CD14-positive monocyte (primary cell): Measurements from ENCODE around the gene ARFGAP3. TPM values are rescaled to one million over a fixed set of nuclear protein-coding genes. Genes with fewer than 3 reads are reported as not detected.

ENCODE experiments used
- DNase-seq, 3 donors: peaks; one replicate each; pipeline ENCODE4 v3.0.0-alpha.2; 2011 to 2022
- H2AFZ ChIP-seq: 2 replicates; pipeline ENCODE4 v1.6.0; 2012; ENCODE audit warnings: mild to moderate bottlenecking, low read depth, low read length, inconsistent platforms; ENCODE audit not compliant: insufficient read depth, poor library complexity, severe bottlenecking
- H3K27ac ChIP-seq, 2 donors: 1 replicate in 1 of 2; 2 replicates in 1 of 2; pipeline ENCODE4 v1.5.1; 2012 to 2013; ENCODE audit warnings: low read length in 2 of 2, control low read depth in 1 of 2, inconsistent platforms in 1 of 2, low read depth in 1 of 2, mild to moderate bottlenecking in 1 of 2
- H3K27me3 ChIP-seq, 2 donors: one replicate each; pipeline versions ENCODE4 v1.6.0 to v1.6.1; 2011 to 2013; ENCODE audit warnings: low read length in 2 of 2; ENCODE audit not compliant: control insufficient read depth in 2 of 2, insufficient read depth in 2 of 2
- H3K36me3 ChIP-seq, 2 donors: replicated peaks in 1 of 2; 1 replicate in 1 of 2; 2 replicates in 1 of 2; pipeline versions ENCODE4 v1.5.1 to v1.6.1; 2012 to 2013; ENCODE audit warnings: low read length in 2 of 2, control low read depth in 1 of 2, inconsistent platforms in 1 of 2, mild to moderate bottlenecking in 1 of 2; ENCODE audit not compliant: insufficient read depth in 2 of 2, control insufficient read depth in 1 of 2
- H3K4me1 ChIP-seq, 2 donors: 1 replicate in 1 of 2; 2 replicates in 1 of 2; pipeline versions ENCODE4 v1.5.1 to v1.6.1; 2012 to 2013; ENCODE audit warnings: low read length in 2 of 2, control low read depth in 1 of 2, inconsistent platforms in 1 of 2, mild to moderate bottlenecking in 1 of 2, moderate library complexity in 1 of 2; ENCODE audit not compliant: insufficient read depth in 2 of 2, control insufficient read depth in 1 of 2
- H3K4me2 ChIP-seq: replicated peaks from 2 replicates; pipeline ENCODE3; 2012; ENCODE audit warnings: low read length, moderate library complexity, mild to moderate bottlenecking; ENCODE audit not compliant: poor library complexity, severe bottlenecking; ENCODE audit errors: extremely low read depth
- H3K4me3 ChIP-seq, 3 experiments: fragments of 200-600 bp in 1 of 3; sonication (generic) in 1 of 3; replicated peaks in 1 of 3; 1 replicate in 2 of 3; 2 replicates in 1 of 3; pipeline ENCODE4 v1.5.1; 2011 to 2013; ENCODE audit warnings: low read length in 3 of 3, mild to moderate bottlenecking in 3 of 3, control low read depth in 2 of 3, low read depth in 2 of 3, inconsistent platforms in 1 of 3, moderate library complexity in 1 of 3
- H3K79me2 ChIP-seq: 2 replicates; pipeline ENCODE4 v1.6.0; 2012; ENCODE audit warnings: mild to moderate bottlenecking, control low read depth, inconsistent platforms, low read length, moderate library complexity; ENCODE audit not compliant: insufficient read depth
- H3K9ac ChIP-seq: 2 replicates; pipeline ENCODE4 v1.6.0; 2017; ENCODE audit warnings: low read length, mild to moderate bottlenecking; ENCODE audit not compliant: insufficient read depth, poor library complexity, severe bottlenecking
- H3K9me3 ChIP-seq, 2 donors: replicated peaks in 1 of 2; 1 replicate in 1 of 2; 2 replicates in 1 of 2; pipeline versions ENCODE4 v1.5.1 to v1.6.1; 2012 to 2013; ENCODE audit warnings: low read length in 2 of 2, control low read depth in 1 of 2; ENCODE audit not compliant: control insufficient read depth in 1 of 2, insufficient read depth in 1 of 2
- H4K20me1 ChIP-seq: 2 replicates; pipeline ENCODE4 v1.6.0; 2012; ENCODE audit warnings: mild to moderate bottlenecking, low read length, control low read depth, moderate library complexity; ENCODE audit not compliant: insufficient read depth
- H3K27ac Mint-ChIP-seq, 7 donors: one replicate each; pipeline ENCODE4 v1.8.0; 2020; ENCODE audit warnings: mild to moderate bottlenecking in 7 of 7, mixed read lengths in 7 of 7, moderate library complexity in 6 of 7, inconsistent platforms in 2 of 7
- H3K27me3 Mint-ChIP-seq, 3 donors: one replicate each; pipeline ENCODE4 v1.8.0; 2021 to 2022; ENCODE audit warnings: low read depth in 3 of 3, mild to moderate bottlenecking in 3 of 3, mixed read lengths in 3 of 3, moderate library complexity in 3 of 3, inconsistent platforms in 1 of 3
- H3K36me3 Mint-ChIP-seq, 2 donors: one replicate each; pipeline ENCODE4 v1.8.0; 2020; ENCODE audit warnings: mixed read lengths in 2 of 2, inconsistent platforms in 1 of 2, mild to moderate bottlenecking in 1 of 2
- H3K4me1 Mint-ChIP-seq: one replicate; pipeline ENCODE4 v1.8.0; 2020; ENCODE audit warnings: mild to moderate bottlenecking, mixed read lengths
- H3K4me3 Mint-ChIP-seq, 2 donors: one replicate each; pipeline ENCODE4 v1.8.0; 2020; ENCODE audit warnings: mild to moderate bottlenecking in 2 of 2, mixed read lengths in 2 of 2, moderate library complexity in 1 of 2
- H3K9me3 Mint-ChIP-seq, 7 donors: one replicate each; pipeline ENCODE4 v1.8.0; 2020 to 2022; ENCODE audit warnings: mixed read lengths in 7 of 7, mild to moderate bottlenecking in 6 of 7, moderate library complexity in 6 of 7, inconsistent platforms in 2 of 7
- WGBS: methylation state at CpG from one replicate; pipeline ENCODE4 v1.1.5; 2013; ENCODE audit warnings: missing lambda C conversion rate; ENCODE audit not compliant: insufficient coverage; 5-methylcytosine and 5-hydroxymethylcytosine counted together
- intact Hi-C, 2 donors: fragments of 100-400 bp; cut with micrococcal nuclease; formaldehyde crosslinking; loops; one replicate each; pipeline versions ENCODE4 v1.15.0 to v1.15.1; 2023
- polyA minus RNA-seq: library from RNA; depleted of rRNA, polyadenylated mRNA; stranded (reverse); fragments of >200 nt; gene quantifications from 2 replicates; pipeline ENCODE4 v1.2.3, GENCODE V29; 2012
- polyA plus RNA-seq, 3 donors: library from polyadenylated mRNA; depleted of rRNA in 1 of 3; unstranded in 2 of 3; stranded (reverse) in 1 of 3; fragments of 300-500 nt in 2 of 3; fragments of >200 nt in 1 of 3; fragmentation: Illumina TruSeq in 2 of 3; gene quantifications; 1 replicate in 2 of 3; 2 replicates in 1 of 3; pipeline ENCODE4 v1.2.3, GENCODE V29; 2012 to 2021
- total RNA-seq, 12 experiments: library from RNA in 1 of 12; stranded (reverse) in 1 of 12; fragments of 120-200 nt in 1 of 12; gene quantifications; one replicate each; pipeline ENCODE4 v1.2.4 and lab custom pipeline; 2013 to 2026; ENCODE audit warnings: mixed read lengths in 6 of 12, inconsistent platforms in 1 of 12
- TF ChIP-seq, protein P1 (sequence below): fragments of 200-600 bp; IDR thresholded peaks from one replicate; pipeline ENCODE4 v1.8.0; 2022; ENCODE audit warnings: antibody characterized with exemption, mild to moderate bottlenecking

ARFGAP3 gene
- 35.7 TPM for total RNA-seq (2013)
- 10 to 100 TPM; 22.3 to 38.7 (median 34.8) TPM for polyA plus RNA-seq
- 20.5 and 22.9 TPM in 2 replicates for polyA minus RNA-seq
- 150 to 748 (median 188) reads per million in 11 experiments for total RNA-seq (lab: John Stamatoyannopoulos, UW)

- H3K27ac ChIP-seq, result peak within 1 kb of the TSS; percentile 92 to 95
- peak within 1 kb of the TSS; percentile 93 for H3K4me2 ChIP-seq
- peak within 1 kb of the TSS; percentile 67 for H2AFZ ChIP-seq
- peaks cover 21 to 28% of the 10 kb centered on the region in 2 donors for H3K4me1 ChIP-seq
- 7% methylated on average over 109 of the region's 111 CpGs for WGBS
- no peaks in the 10 kb centered on the region for H3K9me3 ChIP-seq
- no peaks in the 10 kb centered on the region for H3K27me3 ChIP-seq
- peaks cover 27% of the 10 kb centered on the region for H3K4me1 Mint-ChIP-seq
- H3K79me2 ChIP-seq, result peaks cover 44% of the 10 kb centered on the region
- peak within 1 kb of the TSS; percentile 93 for H3K9ac ChIP-seq
- H3K4me3 Mint-ChIP-seq, result peak within 1 kb of the TSS; percentile 92 to 95
- H3K36me3 ChIP-seq, result peaks cover 0 to 6% of the 10 kb centered on the region in 2 donors
- peaks cover 0 to 2% (median 2%) of the 10 kb centered on the region in 3 donors for H3K27me3 Mint-ChIP-seq
- H3K36me3 Mint-ChIP-seq, result peaks cover 2 to 25% of the 10 kb centered on the region in 2 donors
- peak within 1 kb of the TSS; percentile 96 to 99 (median 97) for H3K27ac Mint-ChIP-seq
- peaks cover 0 to 8% (median 0%) of the 10 kb centered on the region in 7 donors for H3K9me3 Mint-ChIP-seq
- TF ChIP-seq, protein P1, sequence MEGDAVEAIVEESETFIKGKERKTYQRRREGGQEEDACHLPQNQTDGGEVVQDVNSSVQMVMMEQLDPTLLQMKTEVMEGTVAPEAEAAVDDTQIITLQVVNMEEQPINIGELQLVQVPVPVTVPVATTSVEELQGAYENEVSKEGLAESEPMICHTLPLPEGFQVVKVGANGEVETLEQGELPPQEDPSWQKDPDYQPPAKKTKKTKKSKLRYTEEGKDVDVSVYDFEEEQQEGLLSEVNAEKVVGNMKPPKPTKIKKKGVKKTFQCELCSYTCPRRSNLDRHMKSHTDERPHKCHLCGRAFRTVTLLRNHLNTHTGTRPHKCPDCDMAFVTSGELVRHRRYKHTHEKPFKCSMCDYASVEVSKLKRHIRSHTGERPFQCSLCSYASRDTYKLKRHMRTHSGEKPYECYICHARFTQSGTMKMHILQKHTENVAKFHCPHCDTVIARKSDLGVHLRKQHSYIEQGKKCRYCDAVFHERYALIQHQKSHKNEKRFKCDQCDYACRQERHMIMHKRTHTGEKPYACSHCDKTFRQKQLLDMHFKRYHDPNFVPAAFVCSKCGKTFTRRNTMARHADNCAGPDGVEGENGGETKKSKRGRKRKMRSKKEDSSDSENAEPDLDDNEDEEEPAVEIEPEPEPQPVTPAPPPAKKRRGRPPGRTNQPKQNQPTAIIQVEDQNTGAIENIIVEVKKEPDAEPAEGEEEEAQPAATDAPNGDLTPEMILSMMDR, result no peak
- intact Hi-C loops, result loop anchor here in 1 of 2 donors (5.0 kb wide), 1 partner anchor 160 kb away; the partner anchor contains the start of gene PACSIN2
- peak within 1 kb of the TSS; percentile 73 to 91 (median 90) for H3K4me3 ChIP-seq
- peak; percentile 92 to 95 (median 94) for DNase-seq
- peaks cover 26% of the 10 kb centered on the region for H4K20me1 ChIP-seq
Measured at GRCh38 chr22:42856865-42857704, at the start of gene ARFGAP3. Gene ARFGAP3, minus strand, starts transcription at chr22:42857273. Its CDS starts 91 bp downstream, at chr22:42857182.

DNA sequence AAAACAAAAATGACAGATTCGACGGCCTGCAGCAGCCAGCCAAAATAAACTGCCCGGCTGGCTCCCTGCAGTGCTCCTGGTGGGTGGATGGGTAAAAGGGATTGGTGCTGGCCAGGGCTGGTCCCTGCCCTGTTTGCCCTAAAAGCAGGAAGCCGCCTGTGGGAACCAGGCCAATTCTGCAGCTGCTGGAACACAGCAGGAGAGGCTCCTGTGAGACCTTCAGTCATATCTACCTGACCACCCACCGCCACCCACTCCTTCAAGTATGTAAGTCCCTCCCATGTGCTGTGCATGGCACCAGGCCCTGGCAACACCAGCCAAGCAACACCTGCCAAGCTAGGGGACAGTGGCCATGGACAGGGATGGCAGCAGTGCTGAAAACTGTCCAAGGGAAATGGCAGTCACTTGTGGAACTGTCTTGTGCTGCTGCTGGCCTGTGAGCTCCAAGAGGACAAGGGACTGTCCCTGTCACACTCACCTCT is 48.7 kb upstream of the ARFGAP3 start:
- H3K4me3 ChIP-seq, result no peak overlapping the region
- H3K27ac ChIP-seq, result peak overlapping the region in 1 of 2 donors; percentile 29
- intact Hi-C loops, result no loop called here
- peaks cover 46% of the 10 kb centered on the region for H4K20me1 ChIP-seq
- peak overlapping the region in 2 of 7 donors; percentile 40 to 51 for H3K27ac Mint-ChIP-seq
- H2AFZ ChIP-seq, result no peak overlapping the region
- no peak overlapping the region for H3K9ac ChIP-seq
- H3K4me2 ChIP-seq, result no peak overlapping the region
- no peak overlapping the region for H3K4me3 Mint-ChIP-seq
- 100% methylated on average over 5 of the region's 5 CpGs for WGBS
- TF ChIP-seq, protein P1, result no peak
- H3K27me3 Mint-ChIP-seq, result peaks cover 0 to 4% (median 0%) of the 10 kb centered on the region in 3 donors
- peaks cover 73 to 88% of the 10 kb centered on the region in 2 donors for H3K36me3 Mint-ChIP-seq
- H3K9me3 ChIP-seq, result no peaks in the 10 kb centered on the region
- peaks cover 81% of the 10 kb centered on the region for H3K79me2 ChIP-seq
- no peak for DNase-seq
- H3K36me3 ChIP-seq, result peaks cover 36 to 81% of the 10 kb centered on the region in 2 donors
- peaks cover 9 to 13% of the 10 kb centered on the region in 2 donors for H3K4me1 ChIP-seq
- H3K9me3 Mint-ChIP-seq, result no peaks in the 10 kb centered on the region
- no peaks in the 10 kb centered on the region for H3K27me3 ChIP-seq
- H3K4me1 Mint-ChIP-seq, result peaks cover 31% of the 10 kb centered on the region
